ENCODE data around the gene CSTPP1. TPM values are rescaled to one million over a fixed set of nuclear protein-coding genes. Genes with fewer than 3 reads are reported as not detected.

CSTPP1 gene
- total and polyA plus RNA-seq, 2 of the 8 experiments (the other 6 are each of a cell fraction or from before 2014, with no cell fraction given): 24.2 to 28.7 TPM

GRCh38 chr11:47207459-47207858, 270.9 kb downstream of the CSTPP1 start:
- FAIRE-seq: no peak
- no peak overlapping the region for H3K56ac ChIP-seq (replicated peaks; ENCODE audit: insufficient read length, low read depth, low read length)
- H2AK5ac ChIP-seq (ENCODE audit: low read depth, low read length): no peak overlapping the region
- no peak overlapping the region for H3K9ac ChIP-seq (replicated peaks in 1 of 4; ENCODE audit: extremely low read depth in 1 of 4, low read depth in 3 of 4, low read length in 3 of 4)
- H4K5ac ChIP-seq (ENCODE audit: insufficient read length, low read depth, low read length): no peak overlapping the region
- no peak overlapping the region for H3K4me3 ChIP-seq (ENCODE audit: extremely low read depth in 1 of 4, insufficient read depth in 2 of 4, low read depth in 3 of 4, low read length in 4 of 4)
- ChIA-PET CTCF (ENCODE audit: partially characterized antibody) (interaction anchor here (0.6 to 21.5 kb wide), 5 partner anchors 19 to 63 kb away, joined by 3 to 247 read pairs (median 3); partner anchors contain the start of genes ARFGAP2 and PACSIN3), POLR2A (ENCODE audit: partially characterized antibody) (interaction anchor here (0.8 to 4.1 kb wide), 4 partner anchors 9 to 211 kb away, joined by 3 to 23 read pairs (median 3); partner anchors contain the start of gene PACSIN3)
- H3K14ac ChIP-seq (ENCODE audit: insufficient read length): no peak overlapping the region
- H4K20me1 ChIP-seq (replicated peaks in 1 of 2; ENCODE audit: control insufficient read depth in 1 of 2, insufficient read depth in 2 of 2, low read length in 2 of 2): no peaks in the 10 kb centered on the region
- H3K4me1 ChIP-seq (replicated peaks in 1 of 4; ENCODE audit: control insufficient read depth in 3 of 4, insufficient read depth in 4 of 4, low read length in 3 of 4): peaks cover 2 to 7% (median 5%) of the 10 kb centered on the region in 4 experiments; a peak in 6 of 7 replicates
- H2BK12ac ChIP-seq (ENCODE audit: low read depth, low read length): no peak overlapping the region
- H4K91ac ChIP-seq (replicated peaks; ENCODE audit: insufficient read length, low read length): no peak overlapping the region
- no peak overlapping the region for H3K18ac ChIP-seq (ENCODE audit: extremely low read depth, low read length)
- H3K23me2 ChIP-seq (ENCODE audit: low read depth, low read length): no peaks in the 10 kb centered on the region
- WGBS, 2 experiments (ENCODE audit: extremely low coverage in 1 of 2, insufficient coverage in 1 of 2, insufficient read length in 1 of 2, insufficient replicate concordance in 2 of 2, low coverage in 1 of 2, low lambda C conversion rate in 2 of 2, missing lambda C conversion rate in 1 of 2): 90% methylated on average over 6 of the region's 6 CpGs; no CpG with 5 or more reads in 1 of the 2 experiments
- no peak overlapping the region for H4K8ac ChIP-seq (ENCODE audit: extremely low read depth, insufficient read depth, low read length)
- no peak overlapping the region for H3K27ac ChIP-seq (ENCODE audit: low read depth, low read length)
- peak overlapping the region; percentile 6; the same call in 1 of the 2 replicates for H2AFZ ChIP-seq (ENCODE audit: low read length)
- DNase-seq (ENCODE audit: low read depth in 1 of 2, low spot score in 2 of 2): no peak
- 0 out of 2 replicates have a peak overlapping the region, but pooled peaks have one; percentile 12 for H2BK15ac ChIP-seq (ENCODE audit: low read length)
- no peaks in the 10 kb centered on the region for H3K27me3 ChIP-seq (replicated peaks in 1 of 4; ENCODE audit: control insufficient read depth in 3 of 4, extremely low read depth in 1 of 4, insufficient read depth in 3 of 4, low read length in 3 of 4)
- no peaks in the 10 kb centered on the region for H3K79me1 ChIP-seq (ENCODE audit: low read depth, low read length)
- no peaks in the 10 kb centered on the region for H3K79me2 ChIP-seq (ENCODE audit: control insufficient read depth in 1 of 2, insufficient read depth in 2 of 2, low read length in 2 of 2)
- no peak overlapping the region for H2BK120ac ChIP-seq (replicated peaks; ENCODE audit: low read depth, low read length)
- no peaks in the 10 kb centered on the region for H3K9me3 ChIP-seq (ENCODE audit: insufficient read depth in 2 of 2, low read depth in 1 of 2, low read length in 1 of 2)
- H2BK20ac ChIP-seq (ENCODE audit: low read length): peak overlapping the region; percentile 27; the same call in 1 of the 2 replicates
- no peak overlapping the region for H3K4ac ChIP-seq (replicated peaks; ENCODE audit: insufficient read length, low read depth, low read length)
- no peak overlapping the region for H3K23ac ChIP-seq (ENCODE audit: insufficient read length)
- H3K36me3 ChIP-seq (ENCODE audit: control insufficient read depth in 2 of 4, insufficient read depth in 4 of 4, low read length in 3 of 4): no peaks in the 10 kb centered on the region
- H3K4me2 ChIP-seq (ENCODE audit: insufficient read depth in 1 of 2, low read depth in 2 of 2, low read length in 2 of 2): no peak overlapping the region
- H2BK5ac ChIP-seq (ENCODE audit: low read depth, low read length): no peak overlapping the region
- TF ChIP-seq RBBP5 (IDR thresholded peaks at IDR 0.05; ENCODE audit: borderline replicate concordance, low read depth, low read length) (no peak), ASH2L (IDR thresholded peaks at IDR 0.05; ENCODE audit: low read length) (no peak)
